Measurements from ENCODE around the gene ATF6.

ATF6 gene

DNA sequence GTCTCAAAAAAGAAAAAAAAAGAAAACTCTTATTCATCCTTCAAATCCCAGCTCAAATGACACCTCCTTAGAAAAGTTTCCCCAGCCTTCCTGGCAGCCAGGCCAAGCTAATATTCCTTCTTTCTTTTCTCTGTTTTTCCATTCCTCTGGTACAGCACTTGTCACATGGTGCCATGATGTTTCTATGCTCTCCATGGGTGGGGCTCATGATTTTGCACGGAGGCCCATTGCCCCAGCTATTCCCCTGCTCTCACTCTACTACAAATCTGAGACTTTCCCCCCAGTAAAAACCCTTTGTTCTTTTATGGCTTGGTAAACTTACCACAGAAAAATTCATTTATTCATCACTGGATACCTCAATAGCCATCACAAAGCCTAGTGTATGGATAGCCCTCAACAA is 231.0 kb downstream of the ATF6 start:
- no peak for DNase-seq (ENCODE audit: extremely low spot score)
- TF ChIP-seq FOXA1 (IDR thresholded peaks at IDR 0.05) (no peak), SP1 (IDR thresholded peaks at IDR 0.05) (no peak), HDGF (IDR thresholded peaks at IDR 0.05; ENCODE audit: borderline replicate concordance) (no peak), BHLHE40 (IDR thresholded peaks at IDR 0.05; ENCODE audit: borderline replicate concordance) (no peak), FOXM1 (IDR thresholded peaks at IDR 0.05; ENCODE audit: borderline replicate concordance) (no peak), ARNT (IDR thresholded peaks at IDR 0.05) (no peak), ELF4 (IDR thresholded peaks at IDR 0.05) (no peak), FOXK2 (IDR thresholded peaks at IDR 0.05) (no peak), NFRKB (IDR thresholded peaks at IDR 0.05) (no peak), ZNF384 (IDR thresholded peaks at IDR 0.05) (no peak), TARDBP (IDR thresholded peaks at IDR 0.05) (no peak), L3MBTL2 (conservative IDR thresholded peaks at IDR 0.05) (no peak), SUZ12 (IDR thresholded peaks at IDR 0.05) (no peak), CTBP1 (IDR thresholded peaks at IDR 0.05; ENCODE audit: borderline replicate concordance) (no peak), LEF1 (IDR thresholded peaks at IDR 0.05; ENCODE audit: borderline replicate concordance) (no peak)
- TF ChIP-seq, protein P1, sequence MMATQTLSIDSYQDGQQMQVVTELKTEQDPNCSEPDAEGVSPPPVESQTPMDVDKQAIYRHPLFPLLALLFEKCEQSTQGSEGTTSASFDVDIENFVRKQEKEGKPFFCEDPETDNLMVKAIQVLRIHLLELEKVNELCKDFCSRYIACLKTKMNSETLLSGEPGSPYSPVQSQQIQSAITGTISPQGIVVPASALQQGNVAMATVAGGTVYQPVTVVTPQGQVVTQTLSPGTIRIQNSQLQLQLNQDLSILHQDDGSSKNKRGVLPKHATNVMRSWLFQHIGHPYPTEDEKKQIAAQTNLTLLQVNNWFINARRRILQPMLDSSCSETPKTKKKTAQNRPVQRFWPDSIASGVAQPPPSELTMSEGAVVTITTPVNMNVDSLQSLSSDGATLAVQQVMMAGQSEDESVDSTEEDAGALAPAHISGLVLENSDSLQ (IDR thresholded peaks at IDR 0.05) = no peak
- CTCF ChIA-PET = no interaction called here
- POLR2A ChIA-PET = no interaction called here

DNA sequence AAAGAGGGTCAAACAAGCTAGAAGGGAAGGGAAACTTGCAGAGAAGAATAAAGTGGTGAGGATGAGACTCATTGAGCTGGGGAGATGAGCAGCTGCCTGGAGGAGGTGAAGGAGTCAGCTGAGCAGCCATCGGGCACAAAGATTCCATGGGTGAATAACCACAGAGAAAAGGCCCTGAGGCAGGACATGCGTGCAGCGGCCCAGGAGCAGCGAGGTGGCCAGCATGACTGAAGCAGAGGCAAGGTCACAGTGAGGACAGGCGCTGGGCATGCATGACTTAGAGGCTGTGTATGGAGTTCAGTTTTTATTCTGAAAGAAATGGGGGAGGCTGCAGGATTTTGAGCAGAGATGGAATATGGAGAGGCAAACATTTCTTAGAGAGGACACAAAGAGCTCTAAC is 232.7 kb downstream of the ATF6 start:
- ChIA-PET CTCF (no interaction called here), POLR2A (no interaction called here)
- no peak for DNase-seq (ENCODE audit: extremely low spot score)
- TF ChIP-seq CTBP1 (IDR thresholded peaks at IDR 0.05; ENCODE audit: borderline replicate concordance) = no peak
- TF ChIP-seq, protein P1 (IDR thresholded peaks at IDR 0.05) = no peak
- no peak for TF ChIP-seq FOXA1 (IDR thresholded peaks at IDR 0.05)
- TF ChIP-seq ELF4 (IDR thresholded peaks at IDR 0.05) = no peak
- no peak for TF ChIP-seq L3MBTL2 (conservative IDR thresholded peaks at IDR 0.05)
- TF ChIP-seq SUZ12 (IDR thresholded peaks at IDR 0.05) = no peak
- TF ChIP-seq ARNT (IDR thresholded peaks at IDR 0.05) = no peak
- no peak for TF ChIP-seq ZNF384 (IDR thresholded peaks at IDR 0.05)
- no peak for TF ChIP-seq FOXK2 (IDR thresholded peaks at IDR 0.05)
- no peak for TF ChIP-seq HDGF (IDR thresholded peaks at IDR 0.05; ENCODE audit: borderline replicate concordance)
- TF ChIP-seq SP1 (IDR thresholded peaks at IDR 0.05) = no peak
- no peak for TF ChIP-seq FOXM1 (IDR thresholded peaks at IDR 0.05; ENCODE audit: borderline replicate concordance)
- no peak for TF ChIP-seq TARDBP (IDR thresholded peaks at IDR 0.05)
- TF ChIP-seq BHLHE40 (IDR thresholded peaks at IDR 0.05; ENCODE audit: borderline replicate concordance) = no peak
- no peak for TF ChIP-seq NFRKB (IDR thresholded peaks at IDR 0.05)
- TF ChIP-seq LEF1 (IDR thresholded peaks at IDR 0.05; ENCODE audit: borderline replicate concordance) = no peak

DNA sequence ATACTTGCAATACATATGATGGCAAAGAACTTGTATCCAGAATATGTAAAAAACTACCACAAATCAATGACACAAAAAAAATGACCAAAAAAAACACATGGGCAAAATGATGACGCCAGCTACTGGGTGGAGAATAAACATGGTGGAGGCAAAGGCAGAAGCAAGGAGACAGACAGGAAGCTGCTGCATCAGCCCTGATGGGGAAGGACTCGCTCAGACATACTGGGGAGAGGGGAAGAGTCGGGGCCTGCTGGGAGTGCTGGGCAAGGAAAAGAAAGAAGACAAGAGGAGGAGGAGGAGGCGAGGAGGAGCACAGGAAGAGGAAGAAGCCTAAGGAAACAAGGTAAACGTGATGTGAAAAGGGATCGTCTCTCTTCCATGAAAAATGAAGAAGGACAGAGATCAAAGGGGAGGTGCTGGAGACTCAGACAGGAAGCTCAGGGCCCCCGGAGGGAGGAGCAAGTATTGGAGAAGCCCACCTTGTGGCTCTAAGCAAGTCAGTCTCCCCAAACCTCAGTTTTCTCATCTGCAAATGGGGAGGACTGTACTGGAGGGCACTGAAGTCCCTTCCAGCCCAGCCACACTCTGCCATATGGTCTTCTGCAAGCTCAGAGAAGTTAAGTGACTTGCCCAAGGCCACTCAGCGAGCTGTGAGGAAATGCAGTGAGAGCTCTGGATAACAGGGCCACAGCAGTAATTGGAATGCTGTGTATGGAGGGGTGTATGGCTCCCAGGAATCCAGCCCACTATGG is 233.4 kb downstream of the ATF6 start:
- TF ChIP-seq SP1 (IDR thresholded peaks at IDR 0.05) (no peak), L3MBTL2 (conservative IDR thresholded peaks at IDR 0.05) (no peak), NFRKB (IDR thresholded peaks at IDR 0.05) (no peak), HDGF (IDR thresholded peaks at IDR 0.05; ENCODE audit: borderline replicate concordance) (no peak), BHLHE40 (IDR thresholded peaks at IDR 0.05; ENCODE audit: borderline replicate concordance) (no peak), SUZ12 (IDR thresholded peaks at IDR 0.05) (no peak), FOXM1 (IDR thresholded peaks at IDR 0.05; ENCODE audit: borderline replicate concordance) (no peak), TARDBP (IDR thresholded peaks at IDR 0.05) (no peak), FOXK2 (IDR thresholded peaks at IDR 0.05) (no peak), LEF1 (IDR thresholded peaks at IDR 0.05; ENCODE audit: borderline replicate concordance) (no peak), ELF4 (IDR thresholded peaks at IDR 0.05) (no peak), CTBP1 (IDR thresholded peaks at IDR 0.05; ENCODE audit: borderline replicate concordance) (no peak), FOXA1 (IDR thresholded peaks at IDR 0.05) (no peak), ZNF384 (IDR thresholded peaks at IDR 0.05) (no peak), ARNT (IDR thresholded peaks at IDR 0.05) (no peak)
- TF ChIP-seq, protein P1 (IDR thresholded peaks at IDR 0.05) = no peak
- no peak for DNase-seq (ENCODE audit: extremely low spot score)
- CTCF ChIA-PET = no interaction called here
- POLR2A ChIA-PET = no interaction called here

DNA sequence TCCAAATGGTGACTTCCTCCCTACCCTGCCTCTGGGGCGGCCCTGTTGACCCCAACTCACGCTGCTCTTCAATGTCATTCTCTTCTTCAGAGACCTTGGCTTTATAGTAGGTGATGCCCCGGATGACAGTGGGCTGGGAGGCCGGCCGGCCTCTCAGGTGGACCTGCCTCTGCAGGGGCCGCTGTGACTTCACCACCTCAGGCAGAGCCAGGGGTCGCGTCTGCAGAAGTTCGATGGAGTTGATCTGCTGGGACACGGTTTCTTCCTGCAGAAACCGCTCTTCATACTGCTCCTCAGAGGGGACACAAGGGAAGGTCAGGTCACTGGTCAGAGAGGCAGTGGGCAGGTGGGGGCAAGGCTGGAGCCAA is 233.9 kb downstream of the ATF6 start:
- ChIA-PET POLR2A (no interaction called here), CTCF (no interaction called here)
- no peak for DNase-seq (ENCODE audit: extremely low spot score)
- no peak for TF ChIP-seq L3MBTL2 (conservative IDR thresholded peaks at IDR 0.05)
- TF ChIP-seq HDGF (IDR thresholded peaks at IDR 0.05; ENCODE audit: borderline replicate concordance) = no peak
- TF ChIP-seq BHLHE40 (IDR thresholded peaks at IDR 0.05; ENCODE audit: borderline replicate concordance) = no peak
- TF ChIP-seq FOXA1 (IDR thresholded peaks at IDR 0.05) = no peak
- no peak for TF ChIP-seq TARDBP (IDR thresholded peaks at IDR 0.05)
- no peak for TF ChIP-seq FOXM1 (IDR thresholded peaks at IDR 0.05; ENCODE audit: borderline replicate concordance)
- no peak for TF ChIP-seq SUZ12 (IDR thresholded peaks at IDR 0.05)
- no peak for TF ChIP-seq NFRKB (IDR thresholded peaks at IDR 0.05)
- TF ChIP-seq, protein P1 (IDR thresholded peaks at IDR 0.05) = no peak
- TF ChIP-seq ELF4 (IDR thresholded peaks at IDR 0.05) = no peak
- TF ChIP-seq ZNF384 (IDR thresholded peaks at IDR 0.05) = no peak
- no peak for TF ChIP-seq FOXK2 (IDR thresholded peaks at IDR 0.05)
- TF ChIP-seq SP1 (IDR thresholded peaks at IDR 0.05) = no peak

Measured in HEK293T (cell line).